IMR-90 (cell line): Measurements from ENCODE around the gene SLC22A16. TPM values are rescaled to one million over a fixed set of nuclear protein-coding genes. Genes with fewer than 3 reads are reported as not detected.
"Not testable (repeated sequence)": the region's sequence is repeated elsewhere in the genome, so short reads cannot be mapped to it uniquely, and the experiment has no call there.

Experiments
- ATAC-seq: fragments of 200-7000 bp; cut with Tn5 transposase; 2 replicates; pipeline ENCODE4 v1.9.1; 2020; ENCODE audit warnings: low read depth, mild to moderate bottlenecking, moderate library complexity
- BruUV-seq: library from RNA; stranded (reverse); fragments of 400-500 nt; replicated peaks from 2 replicates; lab custom pipeline; 2021; lab: Mats Ljungman, UMichigan
- CTCF ChIA-PET: fragments of 300-600 bp; formaldehyde crosslinking; extraction: SDS; loops from one replicate; lab custom pipeline; 2021; ENCODE audit warnings: antibody characterized with exemption; lab: Yijun Ruan, JAX
- POLR2A ChIA-PET: fragments of 300-600 bp; sonication (Branson Sonifier 250); formaldehyde crosslinking; loops from one replicate; lab custom pipeline; 2022; ENCODE audit warnings: antibody characterized with exemption; ENCODE audit not compliant: unreplicated experiment; lab: Charles Lee
- DNase-seq: peaks from one replicate; pipeline ENCODE4 v3.0.0; 2013
- H2AFZ ChIP-seq: replicated peaks from 2 replicates; pipeline ENCODE3; 2013; ENCODE audit warnings: low read length, mild to moderate bottlenecking; ENCODE audit not compliant: poor library complexity
- H2AK5ac ChIP-seq: 2 replicates; pipeline ENCODE4 v1.6.1; 2013; ENCODE audit warnings: low read depth, low read length, inconsistent platforms
- H2AK9ac ChIP-seq: replicated peaks from 2 replicates; pipeline ENCODE3; 2013; ENCODE audit warnings: mild to moderate bottlenecking, low read depth, low read length, moderate library complexity; ENCODE audit not compliant: poor library complexity
- H2BK120ac ChIP-seq: 2 replicates; pipeline ENCODE4 v1.6.1; 2013; ENCODE audit warnings: low read depth, low read length, inconsistent platforms
- H2BK15ac ChIP-seq: 3 replicates; pipeline ENCODE4 v1.6.1; 2013; ENCODE audit warnings: low read depth, low read length, inconsistent platforms
- H2BK20ac ChIP-seq: 2 replicates; pipeline ENCODE4 v1.6.1; 2013; ENCODE audit warnings: low read depth, mild to moderate bottlenecking, inconsistent platforms, low read length, moderate library complexity
- H2BK5ac ChIP-seq: 2 replicates; pipeline ENCODE4 v1.6.1; 2013; ENCODE audit warnings: mild to moderate bottlenecking, low read depth, low read length, inconsistent platforms; ENCODE audit not compliant: poor library complexity, severe bottlenecking
- H3K14ac ChIP-seq: replicated peaks from 2 replicates; pipeline ENCODE4 v1.6.1; 2013; ENCODE audit warnings: low read depth, low read length, inconsistent platforms
- H3K18ac ChIP-seq: 2 replicates; pipeline ENCODE4 v1.6.1; 2013; ENCODE audit warnings: low read depth, low read length, control low read depth
- H3K23ac ChIP-seq: 2 replicates; pipeline ENCODE4 v1.6.1; 2013; ENCODE audit warnings: low read depth, low read length, inconsistent platforms
- H3K27ac ChIP-seq: 2 replicates; pipeline ENCODE4 v1.5.1; 2013; ENCODE audit warnings: mild to moderate bottlenecking, control low read depth, low read length; ENCODE audit not compliant: insufficient read depth
- H3K27me3 ChIP-seq: 2 replicates; pipeline ENCODE4 v1.6.1; 2013; ENCODE audit warnings: low read length; ENCODE audit not compliant: control insufficient read depth, insufficient read depth
- H3K36me3 ChIP-seq: 2 replicates; pipeline ENCODE4 v1.6.1; 2013; ENCODE audit warnings: low read length, mixed read lengths; ENCODE audit not compliant: control insufficient read depth, insufficient read depth
- H3K4ac ChIP-seq: 2 replicates; pipeline ENCODE4 v1.6.1; 2013; ENCODE audit warnings: low read depth, low read length, inconsistent platforms
- H3K4me1 ChIP-seq: 2 replicates; pipeline ENCODE4 v1.6.1; 2013; ENCODE audit warnings: low read length, mixed read lengths; ENCODE audit not compliant: control insufficient read depth, insufficient read depth
- H3K4me2 ChIP-seq: 2 replicates; pipeline ENCODE4 v1.6.1; 2013; ENCODE audit warnings: low read depth, mild to moderate bottlenecking, control low read depth, low read length, moderate library complexity
- H3K4me3 ChIP-seq: 2 replicates; pipeline ENCODE4 v1.5.1; 2013; ENCODE audit warnings: low read depth, mild to moderate bottlenecking, control low read depth, low read length, moderate library complexity; ENCODE audit not compliant: insufficient read depth
- H3K56ac ChIP-seq: 2 replicates; pipeline ENCODE4 v1.6.1; 2013; ENCODE audit warnings: low read length, inconsistent platforms; ENCODE audit not compliant: insufficient read depth; ENCODE audit errors: extremely low read depth
- H3K79me1 ChIP-seq, 2 experiments: 2 replicates each; pipeline ENCODE4 v1.6.1; 2013; ENCODE audit warnings: low read length in 2 of 2, inconsistent platforms in 1 of 2, low read depth in 1 of 2
- H3K9ac ChIP-seq: 2 replicates; pipeline ENCODE4 v1.6.1; 2013; ENCODE audit warnings: low read depth, low read length, control low read depth
- H3K9me1 ChIP-seq: 2 replicates; pipeline ENCODE4 v1.6.1; 2013; ENCODE audit warnings: low read length, inconsistent platforms; ENCODE audit not compliant: insufficient read depth
- H3K9me3 ChIP-seq: 2 replicates; pipeline ENCODE4 v1.6.1; 2013; ENCODE audit warnings: low read length; ENCODE audit not compliant: control insufficient read depth, insufficient read depth
- H4K20me1 ChIP-seq: 2 replicates; pipeline ENCODE4 v1.6.1; 2013; ENCODE audit warnings: low read length, inconsistent platforms; ENCODE audit not compliant: insufficient read depth
- H4K5ac ChIP-seq: 2 replicates; pipeline ENCODE4 v1.6.1; 2013; ENCODE audit warnings: mild to moderate bottlenecking, low read depth, low read length, control low read depth
- H4K8ac ChIP-seq, 2 experiments: 2 replicates each; pipeline ENCODE4 v1.6.1; 2013; ENCODE audit warnings: low read depth in 2 of 2, low read length in 2 of 2, control low read depth in 1 of 2, inconsistent platforms in 1 of 2
- H4K91ac ChIP-seq: 2 replicates; pipeline ENCODE4 v1.6.1; 2013; ENCODE audit warnings: low read depth, low read length, inconsistent platforms; ENCODE audit not compliant: insufficient read depth
- RAD21 ChIP-seq: IDR thresholded peaks from 2 replicates; pipeline ENCODE4 v1.6.1; 2012; ENCODE audit warnings: low read length, improper control_type of control experiment
- WGBS, 2 experiments: methylation state at CpG; one replicate each; pipeline versions ENCODE4 v1.1.5 to v1.1.7; 2013; ENCODE audit warnings: missing lambda C conversion rate in 2 of 2; ENCODE audit not compliant: insufficient read length in 1 of 2; ENCODE audit errors: extremely low coverage in 2 of 2; 5-methylcytosine and 5-hydroxymethylcytosine counted together
- dilution Hi-C: fragments of 300-500 bp; cut with HindIII; formaldehyde crosslinking; loops from one replicate; pipeline ENCODE4 v1.14.3; 2018; ENCODE audit warnings: low sequenced_read_pairs; ENCODE audit not compliant: unreplicated experiment
- in situ Hi-C: fragments of 300-500 bp; cut with MboI; formaldehyde crosslinking; loops from 3 replicates; pipeline ENCODE4 v1.14.3; 2019; ENCODE audit warnings: low sequenced_read_pairs, inconsistent platforms, mixed read lengths
- intact Hi-C: fragments of 100-400 bp; cut with micrococcal nuclease; formaldehyde crosslinking; loops from 2 replicates; pipeline ENCODE4 v1.10.0; 2022
- polyA plus RNA-seq, 3 experiments: library from polyadenylated mRNA; depleted of rRNA; stranded (reverse); fragments of >200 nt; gene quantifications; 2 replicates each; pipeline ENCODE4 v1.2.3, GENCODE V29; 2012; ENCODE audit warnings: low replicate concordance in 1 of 3
- total RNA-seq: library from RNA; depleted of rRNA; stranded (reverse); fragments of >200 nt; gene quantifications from 2 replicates; pipeline ENCODE4 v1.2.3, GENCODE V29; 2012
- TF ChIP-seq, protein P1 (sequence below): conservative IDR thresholded peaks from 2 replicates; pipeline ENCODE4 v1.5.1; 2012; ENCODE audit warnings: mild to moderate bottlenecking, low read depth, low read length, improper control_type of control experiment

SLC22A16 gene
- total and polyA plus RNA-seq, 2 of the 4 experiments (the other 2 are of a cell fraction), result not detected

DNA sequence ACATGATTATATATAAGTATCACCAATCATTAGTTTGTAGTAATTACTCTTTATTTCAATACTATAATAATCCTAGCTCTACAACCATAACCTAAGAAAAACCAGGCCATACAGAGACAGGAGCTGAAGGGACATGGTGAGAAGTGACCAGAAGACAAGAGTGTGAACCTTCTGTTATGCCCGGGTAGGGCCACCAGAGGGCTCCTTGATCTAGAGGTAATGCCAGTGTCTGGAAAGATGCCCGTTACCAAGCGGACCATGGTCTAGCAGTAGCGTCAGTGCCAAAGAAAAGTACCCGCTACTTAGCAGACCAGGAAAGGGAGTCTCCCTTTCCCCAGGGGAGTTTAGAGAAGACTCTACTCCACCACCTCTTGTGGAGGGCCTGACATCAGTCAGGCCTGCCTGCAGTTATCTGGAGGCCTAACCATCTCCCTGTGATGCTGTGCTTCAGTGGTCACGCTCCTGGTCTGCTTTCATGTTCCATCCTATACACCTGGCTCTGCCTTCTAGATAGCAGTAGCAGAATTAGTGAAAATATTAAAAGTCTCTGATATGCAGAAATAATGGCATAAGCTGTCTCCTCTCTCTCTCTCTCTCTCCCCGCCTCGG is 18.7 kb downstream of the SLC22A16 start:
- no CpG with 5 or more reads among the region's 8 CpGs for WGBS, 2 experiments
- dilution Hi-C loops, intact Hi-C loops: not testable (repeated sequence)

More for the DNA sequence above, 18.7 kb downstream of the SLC22A16 start:
- H3K79me1 ChIP-seq, H2AFZ ChIP-seq, H3K4ac ChIP-seq, H2AK9ac ChIP-seq, H4K20me1 ChIP-seq, H4K8ac ChIP-seq, H2BK120ac ChIP-seq, H3K23ac ChIP-seq, H2BK5ac ChIP-seq, H4K91ac ChIP-seq, H3K27me3 ChIP-seq, H3K9me1 ChIP-seq, H3K4me3 ChIP-seq, in situ Hi-C loops, H3K36me3 ChIP-seq, H3K9ac ChIP-seq, H3K27ac ChIP-seq, H3K4me1 ChIP-seq, ATAC-seq, H3K18ac ChIP-seq, H3K4me2 ChIP-seq, POLR2A ChIA-PET, BruUV-seq, H2BK15ac ChIP-seq, H3K9me3 ChIP-seq, H2AK5ac ChIP-seq, H2BK20ac ChIP-seq, H4K5ac ChIP-seq, H3K14ac ChIP-seq, H3K56ac ChIP-seq: not testable (repeated sequence)
- TF ChIP-seq, protein P1, sequence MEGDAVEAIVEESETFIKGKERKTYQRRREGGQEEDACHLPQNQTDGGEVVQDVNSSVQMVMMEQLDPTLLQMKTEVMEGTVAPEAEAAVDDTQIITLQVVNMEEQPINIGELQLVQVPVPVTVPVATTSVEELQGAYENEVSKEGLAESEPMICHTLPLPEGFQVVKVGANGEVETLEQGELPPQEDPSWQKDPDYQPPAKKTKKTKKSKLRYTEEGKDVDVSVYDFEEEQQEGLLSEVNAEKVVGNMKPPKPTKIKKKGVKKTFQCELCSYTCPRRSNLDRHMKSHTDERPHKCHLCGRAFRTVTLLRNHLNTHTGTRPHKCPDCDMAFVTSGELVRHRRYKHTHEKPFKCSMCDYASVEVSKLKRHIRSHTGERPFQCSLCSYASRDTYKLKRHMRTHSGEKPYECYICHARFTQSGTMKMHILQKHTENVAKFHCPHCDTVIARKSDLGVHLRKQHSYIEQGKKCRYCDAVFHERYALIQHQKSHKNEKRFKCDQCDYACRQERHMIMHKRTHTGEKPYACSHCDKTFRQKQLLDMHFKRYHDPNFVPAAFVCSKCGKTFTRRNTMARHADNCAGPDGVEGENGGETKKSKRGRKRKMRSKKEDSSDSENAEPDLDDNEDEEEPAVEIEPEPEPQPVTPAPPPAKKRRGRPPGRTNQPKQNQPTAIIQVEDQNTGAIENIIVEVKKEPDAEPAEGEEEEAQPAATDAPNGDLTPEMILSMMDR, result peak; percentile 22
- TF ChIP-seq RAD21, result peak; percentile 23; the same call in 1 of the 2 replicates
- peak; percentile 20 for DNase-seq
- CTCF ChIA-PET, result interaction anchor here (1.1 kb wide), 1 partner anchor 25 kb away, joined by 4 read pairs; no protein-coding TSS in a partner anchor
